ENCODE results near the gene HPCAL1. TPM values are rescaled to one million over a fixed set of nuclear protein-coding genes. Genes with fewer than 3 reads are reported as not detected.
"Not testable (repeated sequence)": the region's sequence is repeated elsewhere in the genome, so short reads cannot be mapped to it uniquely, and the experiment has no call there.

HPCAL1 gene
- total and polyA plus RNA-seq, 2 of the 8 experiments (the other 6 are each of a cell fraction or from before 2014, with no cell fraction given) = 5.8 to 8.6 TPM

- H3K23ac ChIP-seq (ENCODE audit: insufficient read length); H3K4me2 ChIP-seq (ENCODE audit: insufficient read depth in 1 of 2, low read depth in 2 of 2, low read length in 2 of 2); FAIRE-seq; H3K79me2 ChIP-seq (ENCODE audit: control insufficient read depth in 1 of 2, insufficient read depth in 2 of 2, low read length in 2 of 2); H3K23me2 ChIP-seq (ENCODE audit: low read depth, low read length); H2BK20ac ChIP-seq (ENCODE audit: low read length); H4K91ac ChIP-seq (replicated peaks; ENCODE audit: insufficient read length, low read length); H3K4ac ChIP-seq (replicated peaks; ENCODE audit: insufficient read length, low read depth, low read length); H2BK120ac ChIP-seq (replicated peaks; ENCODE audit: low read depth, low read length); H3K36me3 ChIP-seq (ENCODE audit: control insufficient read depth in 2 of 4, insufficient read depth in 4 of 4, low read length in 3 of 4); H2AFZ ChIP-seq (ENCODE audit: low read length); H4K5ac ChIP-seq (ENCODE audit: insufficient read length, low read depth, low read length); DNase-seq (ENCODE audit: low read depth in 1 of 2, low spot score in 2 of 2); H2BK5ac ChIP-seq (ENCODE audit: low read depth, low read length); H3K9me3 ChIP-seq (ENCODE audit: insufficient read depth in 2 of 2, low read depth in 1 of 2, low read length in 1 of 2); H4K8ac ChIP-seq (ENCODE audit: extremely low read depth, insufficient read depth, low read length); H3K27ac ChIP-seq (ENCODE audit: low read depth, low read length); H2BK15ac ChIP-seq (ENCODE audit: low read length); H3K4me3 ChIP-seq (ENCODE audit: extremely low read depth in 1 of 4, insufficient read depth in 2 of 4, low read depth in 3 of 4, low read length in 4 of 4); H3K79me1 ChIP-seq (ENCODE audit: low read depth, low read length); H2AK5ac ChIP-seq (ENCODE audit: low read depth, low read length); H3K9ac ChIP-seq (replicated peaks in 1 of 4; ENCODE audit: extremely low read depth in 1 of 4, low read depth in 3 of 4, low read length in 3 of 4); H3K56ac ChIP-seq (replicated peaks; ENCODE audit: insufficient read length, low read depth, low read length); H2BK12ac ChIP-seq (ENCODE audit: low read depth, low read length); H3K27me3 ChIP-seq (replicated peaks in 1 of 4; ENCODE audit: control insufficient read depth in 3 of 4, extremely low read depth in 1 of 4, insufficient read depth in 3 of 4, low read length in 3 of 4); POLR2A ChIA-PET (ENCODE audit: partially characterized antibody); H3K18ac ChIP-seq (ENCODE audit: extremely low read depth, low read length); H3K14ac ChIP-seq (ENCODE audit: insufficient read length); H4K20me1 ChIP-seq (replicated peaks in 1 of 2; ENCODE audit: control insufficient read depth in 1 of 2, insufficient read depth in 2 of 2, low read length in 2 of 2); H3K4me1 ChIP-seq (replicated peaks in 1 of 4; ENCODE audit: control insufficient read depth in 3 of 4, insufficient read depth in 4 of 4, low read length in 3 of 4): not testable (repeated sequence)
- CTCF ChIA-PET (ENCODE audit: partially characterized antibody) = interaction anchor here (0.6 to 4.3 kb wide), 2 partner anchors 145 to 984 kb away, joined by 5 to 18 read pairs; no protein-coding TSS in a partner anchor
- WGBS, 2 experiments (ENCODE audit: extremely low coverage in 1 of 2, insufficient coverage in 1 of 2, insufficient read length in 1 of 2, insufficient replicate concordance in 2 of 2, low coverage in 1 of 2, low lambda C conversion rate in 2 of 2, missing lambda C conversion rate in 1 of 2) = 85% methylated on average over 2 of the region's 5 CpGs; no CpG with 5 or more reads in 1 of the 2 experiments
These were observed 39.2 kb upstream of the HPCAL1 start for GRCh38 chr2:10263526-10263925.
